GM21528 (cell line): ENCODE measurements around the gene OCA2.
"Not testable (repeated sequence)": the region's sequence is repeated elsewhere in the genome, so short reads cannot be mapped to it uniquely, and the experiment has no call there.

Source experiments
- ATAC-seq: cut with Tn5 transposase; IDR thresholded peaks from one replicate; pipeline ENCODE4 v1.9.1; 2021; ENCODE audit warnings: mild to moderate bottlenecking, moderate library complexity; ENCODE audit not compliant: unreplicated experiment, low FRiP score

Gene OCA2

DNA sequence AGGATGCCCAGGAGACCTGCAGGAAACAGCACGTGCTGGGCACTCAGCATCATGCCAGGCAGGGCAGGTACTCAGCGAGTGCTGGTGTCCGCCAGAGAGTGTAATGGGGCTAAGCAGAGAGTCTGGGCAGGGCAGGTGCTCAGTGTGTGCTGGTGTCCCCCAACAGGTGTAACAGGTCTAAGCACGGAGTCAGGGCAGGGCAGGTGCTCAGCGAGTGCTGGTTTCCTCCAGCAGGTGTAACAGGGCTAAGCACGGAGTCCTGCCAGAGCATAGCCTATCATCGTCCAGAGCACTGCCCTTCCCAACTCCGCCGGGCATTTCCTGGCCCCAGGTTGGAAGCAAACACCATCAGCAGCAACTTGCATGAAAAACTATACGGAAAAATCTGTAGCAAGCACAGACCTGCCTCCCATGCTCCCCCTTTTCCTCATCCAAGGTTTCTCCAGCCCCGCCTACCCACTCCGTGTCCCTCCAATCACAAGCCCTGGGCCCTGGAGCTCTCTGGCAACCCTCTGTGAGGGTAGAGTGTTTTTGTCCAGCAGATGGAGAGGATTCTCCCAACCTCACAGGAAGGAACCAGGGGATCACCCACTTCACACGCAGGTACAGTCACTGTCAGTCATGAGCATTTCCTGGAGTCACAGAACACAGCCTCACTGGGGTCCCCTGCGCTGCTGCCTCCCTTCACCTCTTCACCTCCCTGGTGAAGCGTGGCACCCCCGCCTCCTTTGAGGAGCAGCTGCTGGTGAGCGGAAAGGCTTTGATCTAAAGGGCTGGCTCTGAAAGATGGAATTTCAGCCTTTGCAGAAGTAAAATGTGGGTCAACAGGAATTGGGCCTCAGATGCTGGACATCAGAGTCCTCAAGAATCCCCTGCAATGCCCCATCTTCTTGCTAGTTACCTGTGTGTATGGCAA lies 302.5 kb downstream of the OCA2 start:
- no peak for ATAC-seq

DNA sequence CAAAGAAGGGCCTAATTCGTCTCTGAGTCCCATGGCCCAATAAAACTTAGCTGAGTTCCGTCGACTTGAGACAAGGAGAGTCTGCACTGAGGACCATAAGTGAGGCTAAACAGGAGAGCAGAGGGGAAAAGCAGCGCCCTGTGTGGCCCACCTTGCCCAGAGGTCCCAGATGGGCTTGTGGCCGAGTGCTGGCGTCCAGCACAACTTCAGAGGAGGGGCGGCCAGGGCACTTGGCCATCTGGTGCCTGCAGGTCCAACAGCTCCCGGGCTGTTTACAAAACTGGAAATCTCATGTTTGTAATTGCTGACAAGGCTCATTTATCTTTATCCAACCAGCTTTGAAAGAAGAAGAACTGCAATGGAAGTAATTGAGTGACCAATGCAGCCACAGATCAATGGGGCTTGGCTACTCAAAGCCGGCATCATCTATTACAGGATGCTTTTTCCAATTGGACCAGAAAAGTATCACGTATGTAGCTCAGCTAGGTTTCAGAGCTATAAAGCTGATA lies 306.3 kb downstream of the OCA2 start:
- ATAC-seq: no peak

DNA sequence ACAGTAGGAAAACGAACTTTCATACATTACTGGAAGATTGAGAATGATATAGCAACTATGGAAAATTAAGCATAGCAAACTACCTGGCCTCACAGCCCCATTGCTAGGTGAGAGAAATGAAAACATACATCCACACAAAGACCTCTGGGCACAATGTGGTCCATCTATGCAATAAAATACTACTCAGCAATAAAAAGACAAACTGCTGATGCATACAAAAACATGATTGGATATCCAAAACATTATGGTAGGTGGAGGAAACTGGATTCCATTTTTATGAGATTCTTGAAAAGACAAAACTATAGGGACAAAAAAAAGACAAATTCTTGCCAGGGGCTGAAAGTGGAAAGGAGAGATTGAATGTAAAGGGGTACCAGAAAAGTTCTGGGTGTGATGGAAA lies 308.8 kb downstream of the OCA2 start:
- no peak for ATAC-seq

DNA sequence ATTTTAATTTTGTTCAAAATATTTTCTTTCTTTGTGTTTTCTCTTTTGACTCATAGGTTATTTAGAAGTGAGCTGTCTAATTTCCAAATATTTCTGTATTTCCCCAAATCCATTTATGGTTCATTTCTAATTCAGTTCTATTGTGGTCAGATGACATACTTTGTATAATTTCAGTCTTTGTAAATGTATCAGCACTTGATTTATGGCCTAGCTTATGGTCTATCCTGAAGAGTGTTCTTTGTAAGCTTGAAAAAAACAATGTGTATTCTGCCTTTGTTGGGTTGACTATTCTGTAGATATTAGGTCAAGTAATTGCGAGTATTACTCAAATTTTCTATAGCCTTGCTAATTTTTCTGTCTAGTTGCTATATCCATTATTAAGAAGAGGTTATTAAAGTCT lies 311.2 kb downstream of the OCA2 start:
- no peak for ATAC-seq

DNA sequence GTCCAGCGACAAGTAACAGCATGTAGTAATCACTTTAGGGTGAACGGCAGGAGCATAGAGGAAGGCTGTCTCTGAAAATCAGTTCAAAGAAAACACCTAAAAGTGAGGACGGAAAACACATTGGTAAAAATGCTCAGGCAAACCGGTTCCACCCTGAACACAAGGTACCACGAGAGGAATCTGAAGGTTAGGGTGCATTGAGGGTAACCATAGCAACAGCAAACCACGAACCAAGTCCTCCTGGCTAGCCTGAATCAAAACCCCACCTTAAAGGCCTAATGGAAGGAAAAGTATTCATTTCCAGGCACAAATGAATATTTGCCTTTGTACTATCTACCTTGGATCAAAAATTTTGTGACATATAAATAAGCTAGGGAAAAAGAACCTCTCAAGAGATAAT lies 315.0 kb downstream of the OCA2 start:
- ATAC-seq: no peak

DNA sequence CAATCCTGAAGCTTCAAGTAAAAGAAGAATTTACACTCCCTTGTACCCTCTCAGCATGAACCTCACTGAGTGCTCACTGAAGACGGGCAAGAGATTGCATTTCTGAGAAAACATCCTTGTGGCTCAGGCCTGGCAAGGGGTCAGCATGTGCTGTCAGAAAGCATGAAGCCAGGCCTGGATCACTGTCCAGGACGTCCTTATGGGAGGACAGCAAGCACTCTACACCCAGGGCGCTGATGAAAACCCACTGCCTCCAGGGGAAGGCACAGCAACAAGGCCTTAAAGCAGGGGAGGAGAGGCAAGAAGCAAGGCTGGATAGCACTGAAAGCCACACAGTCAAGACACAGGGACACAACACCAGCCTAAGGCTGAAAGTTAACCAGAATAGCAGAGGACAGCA lies 315.4 kb downstream of the OCA2 start:
- ATAC-seq: no peak

DNA sequence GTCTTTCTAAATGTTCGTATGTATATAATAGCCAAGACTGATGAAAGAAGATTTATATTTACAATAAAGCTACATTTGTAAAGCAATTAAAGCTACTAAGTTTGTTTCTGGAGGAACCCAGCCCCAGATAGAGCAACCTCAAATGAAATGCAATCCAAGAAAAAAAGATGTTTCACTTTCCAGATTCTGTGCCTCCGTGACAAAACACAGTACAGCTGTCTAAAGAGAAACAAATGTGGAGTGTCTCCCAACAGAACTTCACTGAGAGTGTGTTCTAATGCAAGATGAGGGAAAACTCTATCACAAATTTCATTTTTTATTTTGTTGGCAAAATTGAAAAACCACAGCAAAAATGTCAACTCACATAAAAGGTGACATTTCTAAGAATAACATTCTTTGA lies 317.0 kb downstream of the OCA2 start:
- ATAC-seq: no peak

DNA sequence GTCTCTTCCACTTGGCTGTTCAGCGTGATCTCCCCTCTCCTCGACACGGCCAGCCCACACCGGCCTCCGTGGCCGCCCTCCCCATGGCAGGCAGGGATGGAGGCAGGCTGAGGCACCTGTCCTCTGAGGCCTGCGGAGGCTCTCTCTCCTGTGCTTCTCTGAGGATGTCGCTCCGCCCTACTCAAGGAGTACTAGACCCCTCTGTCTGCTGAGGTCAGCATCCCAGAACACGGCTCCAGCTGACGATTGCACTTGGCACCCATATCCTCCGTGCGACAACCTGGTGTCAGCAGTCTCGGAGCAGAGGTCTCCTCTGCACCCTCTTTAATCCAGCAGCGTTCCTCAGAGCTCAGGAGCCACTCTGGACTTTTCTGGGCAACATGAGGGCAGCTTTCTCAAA lies 322.6 kb downstream of the OCA2 start:
- ATAC-seq: no peak

DNA sequence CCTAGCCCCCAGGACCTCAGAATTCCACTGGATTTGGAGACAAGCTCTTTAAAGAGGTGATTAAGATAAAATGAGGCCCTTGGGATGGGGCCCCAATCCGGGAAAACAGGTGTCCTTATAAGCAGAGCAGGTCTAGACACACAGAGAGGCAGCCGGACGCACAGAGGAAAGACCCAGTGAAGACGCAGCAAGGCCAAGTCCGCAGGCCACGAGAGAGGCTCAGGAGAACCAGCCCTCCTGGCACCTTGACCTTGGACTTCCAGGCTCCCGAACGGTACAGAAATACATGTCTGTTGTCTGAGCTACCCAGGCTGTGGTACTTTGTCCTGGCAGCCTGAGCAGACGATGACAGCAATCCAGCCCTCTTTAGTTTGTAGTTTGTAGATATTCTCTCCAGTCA lies 324.5 kb downstream of the OCA2 start:
- ATAC-seq: no peak

DNA sequence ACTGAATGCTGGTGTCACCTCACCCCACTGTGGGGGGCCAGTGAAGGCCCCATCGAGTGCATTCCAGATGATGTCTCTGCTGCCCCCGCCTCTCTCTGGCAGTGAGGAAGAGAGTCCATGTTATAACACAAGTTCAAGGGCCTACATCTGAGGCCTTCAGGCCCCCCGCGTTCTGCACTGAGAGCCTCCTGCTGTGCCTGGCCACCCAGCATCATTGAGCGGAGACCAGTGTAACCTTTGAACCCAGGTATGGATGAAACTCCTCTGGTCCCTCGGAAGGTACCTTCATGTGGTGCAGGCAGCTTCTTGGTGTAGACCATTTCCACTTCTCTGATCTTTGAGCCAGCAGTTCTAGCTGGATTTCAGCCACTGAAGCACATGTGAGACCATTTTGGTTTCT lies 324.9 kb downstream of the OCA2 start:
- ATAC-seq: no peak

DNA sequence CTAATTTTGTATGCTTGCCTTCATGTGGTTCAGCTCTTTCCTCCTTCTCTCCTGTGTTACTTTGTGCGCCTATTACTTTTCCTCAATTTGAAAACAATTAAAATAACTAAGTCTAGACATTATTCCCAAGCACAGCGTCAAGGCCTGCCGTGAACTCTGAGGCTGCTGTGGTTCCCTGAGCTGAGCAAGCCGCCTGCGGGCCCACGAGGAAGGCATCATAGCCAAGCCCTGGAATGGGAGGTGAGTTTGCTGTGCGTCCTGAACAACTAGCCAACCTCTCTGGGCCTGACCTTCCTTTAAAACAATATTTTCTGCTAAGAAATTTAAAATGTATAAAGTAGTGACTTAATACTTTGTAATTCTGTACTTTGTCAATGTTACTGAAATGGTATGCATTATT lies 327.2 kb downstream of the OCA2 start:
- no peak for ATAC-seq

DNA sequence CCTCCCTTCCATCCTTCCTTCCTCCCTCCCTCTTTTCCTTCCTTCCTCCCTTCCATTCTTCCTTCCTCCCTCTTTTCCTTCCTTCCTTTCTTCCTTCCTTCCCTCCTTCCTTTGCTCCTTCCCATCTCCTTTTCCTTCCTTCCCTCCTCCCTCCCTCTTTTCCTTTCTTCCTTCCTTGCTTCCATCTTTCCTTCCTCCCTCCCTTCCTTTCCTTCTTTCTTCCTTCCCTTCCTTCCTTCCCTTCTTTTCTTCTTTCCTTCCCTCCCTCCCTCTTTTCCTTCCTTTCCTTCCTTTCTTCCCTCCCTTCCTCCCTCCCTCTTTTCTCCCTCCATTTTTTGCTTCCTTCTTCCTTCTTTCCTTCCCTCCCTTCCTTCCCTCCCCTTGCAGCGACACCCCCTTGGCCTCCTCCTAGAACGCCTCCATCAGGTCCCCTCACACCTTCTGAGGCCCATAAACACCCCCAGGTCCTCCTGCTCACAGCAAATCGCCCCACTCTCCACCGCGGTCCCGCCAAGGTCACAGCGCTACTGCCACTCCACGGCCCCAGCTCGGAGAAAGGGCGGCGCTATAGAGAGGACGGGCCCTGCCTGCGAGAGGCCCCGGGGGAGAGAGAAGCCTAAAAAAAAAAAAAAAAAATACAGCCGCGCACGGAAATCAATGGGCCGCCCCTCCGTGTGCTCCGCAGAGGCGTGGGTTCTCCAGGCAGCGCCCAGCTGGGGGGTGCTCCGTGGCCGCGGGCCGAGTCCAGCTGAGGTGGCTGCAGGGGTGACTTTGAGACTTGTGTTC lies 328.2 kb downstream of the OCA2 start:
- no peak for ATAC-seq

DNA sequence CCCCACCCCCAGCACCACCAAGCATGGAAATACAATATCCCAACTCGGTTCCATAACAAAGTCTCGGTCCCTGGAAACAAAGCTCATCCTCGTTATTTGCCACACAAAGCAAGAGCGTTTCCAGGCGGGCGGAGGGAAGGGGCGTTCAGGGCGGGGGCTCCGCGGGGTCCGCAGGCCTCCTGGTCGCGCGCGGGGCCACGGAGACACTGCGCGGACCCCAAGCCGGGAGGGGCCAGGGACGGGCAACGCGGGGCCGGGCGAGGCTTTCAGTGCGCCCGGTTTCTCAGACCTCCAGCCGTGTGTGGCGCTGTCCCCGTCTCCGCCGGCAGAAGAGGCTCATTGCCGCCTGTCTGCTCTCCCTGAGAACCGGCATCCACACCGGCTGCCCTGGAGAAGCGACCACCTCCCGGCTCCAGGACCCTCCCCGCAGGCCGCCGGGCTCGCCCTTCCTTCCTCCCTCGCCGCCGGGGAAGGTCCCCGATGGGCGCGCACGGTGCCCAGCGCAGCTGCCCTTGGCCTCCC lies 329.0 kb downstream of the OCA2 start:
- ATAC-seq: no peak

DNA sequence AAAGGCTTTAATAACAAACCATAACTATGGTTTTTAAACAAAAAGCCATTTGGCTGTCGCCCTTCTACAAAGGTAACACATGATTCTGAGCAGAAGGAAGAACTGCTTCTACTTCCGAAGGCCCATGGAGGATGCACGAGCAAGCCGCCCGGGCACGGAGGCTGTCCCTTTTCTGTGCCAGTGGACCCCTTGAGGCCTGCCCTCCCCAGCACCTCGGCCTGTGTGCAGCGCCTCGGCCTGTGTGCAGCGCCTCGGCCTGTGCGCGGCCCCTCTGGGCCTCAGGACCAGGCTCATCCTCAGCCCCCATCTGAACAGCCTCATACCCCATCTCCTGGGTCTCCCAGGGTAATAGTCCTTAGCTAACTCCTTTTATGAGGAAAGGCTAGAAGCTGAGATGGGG lies 329.5 kb downstream of the OCA2 start:
- ATAC-seq: no peak

DNA sequence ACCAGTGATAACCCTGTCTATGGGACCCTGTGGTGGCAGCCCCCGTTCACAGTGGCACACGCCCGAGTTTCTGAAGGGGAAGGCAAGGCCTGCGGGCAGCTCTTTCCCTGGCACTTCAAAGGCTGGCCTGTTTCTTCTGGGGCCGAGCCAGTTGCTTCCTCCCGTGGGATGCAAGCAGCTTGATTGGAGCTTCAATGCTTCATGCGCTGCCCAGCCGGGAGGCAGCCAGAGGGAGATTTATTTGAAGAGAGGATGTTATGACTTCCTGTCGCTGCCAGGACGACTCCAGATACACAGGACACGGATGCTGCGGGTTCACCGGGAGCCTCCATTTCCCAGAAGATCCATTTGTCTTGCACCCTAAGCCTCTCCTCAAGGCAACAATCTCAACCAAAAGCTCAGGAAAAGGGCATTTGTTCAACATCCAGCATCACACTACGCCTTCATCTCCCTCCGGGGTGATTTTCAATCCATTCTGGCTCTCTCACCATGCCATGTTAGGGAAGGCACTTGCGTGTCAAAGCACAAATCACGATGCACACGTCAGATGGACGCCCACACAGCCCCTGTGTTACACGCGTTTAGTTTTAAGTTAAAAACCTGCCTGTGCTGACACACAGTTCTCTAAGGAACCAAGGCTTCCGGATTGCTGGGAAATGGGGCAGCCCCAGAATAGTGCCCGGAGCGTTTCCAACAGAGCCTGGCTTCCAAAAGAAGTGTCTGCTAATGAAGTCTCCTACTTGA lies 330.2 kb downstream of the OCA2 start:
- no peak for ATAC-seq

DNA sequence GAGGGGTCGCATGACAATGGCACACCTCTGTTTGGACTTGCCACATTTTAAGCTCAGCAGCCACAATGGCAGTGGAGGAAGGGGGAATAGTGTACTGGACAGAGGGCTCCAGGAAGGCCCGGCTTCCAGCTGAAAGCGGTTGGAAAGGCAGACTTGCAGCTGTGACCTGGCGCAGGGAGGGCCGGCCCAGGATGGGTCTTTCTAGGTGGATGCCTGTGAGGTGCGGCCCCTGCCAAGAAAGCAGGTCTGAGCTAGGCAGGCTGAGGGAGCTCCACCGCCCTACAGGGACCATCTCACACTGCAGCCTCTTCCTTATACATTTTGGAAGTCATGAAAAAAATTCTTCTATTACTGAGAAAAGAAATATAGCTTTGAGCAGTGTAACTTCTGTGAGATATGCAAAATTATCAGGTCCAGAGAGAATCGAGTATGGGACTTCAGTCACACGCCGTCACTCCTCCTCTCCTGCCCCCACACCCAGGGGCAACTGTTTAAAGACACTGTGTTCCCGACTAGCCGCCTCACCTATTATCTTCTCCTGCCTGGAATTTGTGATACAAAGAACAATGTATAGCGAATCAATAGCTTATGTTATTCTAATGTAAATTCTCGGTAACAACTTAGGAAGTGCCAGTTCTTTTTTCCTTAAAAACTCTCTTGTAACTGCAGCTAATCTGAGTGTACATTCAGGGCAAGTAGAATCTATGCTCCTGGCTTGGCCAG lies 331.0 kb downstream of the OCA2 start:
- ATAC-seq: no peak

DNA sequence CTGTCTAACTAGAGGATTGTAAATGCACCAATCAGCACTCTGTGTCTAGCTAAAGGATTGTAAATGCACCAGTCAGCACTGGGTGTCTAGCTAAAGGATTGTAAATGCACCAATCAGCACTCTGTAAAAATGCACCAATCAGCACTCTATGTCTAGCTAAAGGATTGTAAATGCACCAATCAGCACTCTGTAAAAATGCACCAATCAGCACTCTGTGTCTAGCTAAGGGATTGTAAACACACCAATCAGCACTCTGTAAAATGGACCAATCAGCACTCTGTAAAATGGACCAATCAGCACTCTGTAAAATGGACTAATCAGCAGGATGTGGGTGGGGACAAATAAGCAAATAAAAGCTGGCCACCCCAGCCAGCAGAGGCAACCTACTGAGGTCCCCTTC lies 331.7 kb downstream of the OCA2 start:
- ATAC-seq: not testable (repeated sequence)

DNA sequence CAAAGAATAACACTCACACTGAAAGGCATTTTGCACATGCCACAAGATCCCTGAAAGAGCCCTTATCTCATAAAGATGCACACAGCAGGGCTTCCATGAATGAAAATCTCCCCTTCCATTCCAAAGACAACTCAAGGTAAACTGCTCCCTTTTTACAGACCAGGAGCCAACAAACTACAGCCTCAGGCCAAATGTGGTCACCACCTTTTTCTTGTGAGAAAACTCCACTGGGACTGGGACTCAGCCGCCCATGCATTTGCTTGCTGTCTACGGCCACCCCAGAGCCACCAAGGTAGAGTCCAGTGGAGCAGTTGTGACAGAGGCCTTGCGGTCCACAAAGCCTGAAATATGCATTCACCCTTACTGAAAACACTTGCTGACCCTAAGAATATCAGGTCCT lies 334.8 kb downstream of the OCA2 start:
- ATAC-seq: no peak

DNA sequence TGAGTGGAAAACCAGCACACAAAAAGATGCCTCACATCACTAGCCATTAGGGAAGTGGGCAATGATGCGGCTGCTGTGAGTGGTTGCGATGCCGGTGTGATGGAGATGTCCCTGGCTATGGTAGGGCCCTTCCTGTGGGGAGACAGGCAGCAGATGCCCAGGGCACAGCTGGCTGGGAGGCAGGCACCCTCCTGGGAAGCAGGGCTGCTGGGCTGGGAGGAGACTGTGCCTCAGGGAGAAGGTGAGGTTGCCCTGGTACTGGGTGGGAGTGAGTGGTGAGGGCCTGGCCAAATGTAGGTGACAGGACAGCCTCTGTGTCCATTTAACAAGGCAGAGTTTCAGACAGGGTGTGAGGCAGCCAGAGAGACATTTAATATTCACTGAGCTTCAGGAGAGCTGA lies 335.6 kb downstream of the OCA2 start:
- no peak for ATAC-seq

DNA sequence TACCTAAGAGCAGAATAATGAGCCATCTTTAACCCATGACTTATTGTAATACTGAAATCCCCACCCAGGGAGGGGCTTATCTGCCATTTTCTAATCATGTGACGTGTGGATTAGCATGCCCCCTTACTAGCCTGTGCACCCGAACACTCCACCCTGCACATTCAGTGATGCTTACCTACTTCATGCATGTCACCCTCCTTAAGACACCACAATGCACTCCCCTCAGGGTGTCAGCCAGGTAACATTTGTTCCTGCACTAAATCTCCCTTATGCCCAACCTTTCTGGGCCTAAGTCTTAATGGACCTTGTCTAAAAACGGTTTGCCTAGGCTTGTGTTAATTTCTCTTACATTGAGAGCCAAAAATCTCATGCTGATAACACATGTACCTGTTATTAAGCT lies 336.6 kb downstream of the OCA2 start:
- no peak for ATAC-seq
